Measurements from ENCODE around the gene KYAT1.

The KYAT1 gene

GRCh38 chr9:128829477-128830251, 52.1 kb downstream of the KYAT1 start, which contains the start of gene SPOUT1:
Gene SPOUT1, minus strand, starts transcription at chr9:128829794. Its CDS starts 14 bp downstream, at chr9:128829780.
- H3K27ac ChIP-seq (ENCODE audit: low read depth, low read length): peak within 1 kb of the TSS; percentile 41

DNA sequence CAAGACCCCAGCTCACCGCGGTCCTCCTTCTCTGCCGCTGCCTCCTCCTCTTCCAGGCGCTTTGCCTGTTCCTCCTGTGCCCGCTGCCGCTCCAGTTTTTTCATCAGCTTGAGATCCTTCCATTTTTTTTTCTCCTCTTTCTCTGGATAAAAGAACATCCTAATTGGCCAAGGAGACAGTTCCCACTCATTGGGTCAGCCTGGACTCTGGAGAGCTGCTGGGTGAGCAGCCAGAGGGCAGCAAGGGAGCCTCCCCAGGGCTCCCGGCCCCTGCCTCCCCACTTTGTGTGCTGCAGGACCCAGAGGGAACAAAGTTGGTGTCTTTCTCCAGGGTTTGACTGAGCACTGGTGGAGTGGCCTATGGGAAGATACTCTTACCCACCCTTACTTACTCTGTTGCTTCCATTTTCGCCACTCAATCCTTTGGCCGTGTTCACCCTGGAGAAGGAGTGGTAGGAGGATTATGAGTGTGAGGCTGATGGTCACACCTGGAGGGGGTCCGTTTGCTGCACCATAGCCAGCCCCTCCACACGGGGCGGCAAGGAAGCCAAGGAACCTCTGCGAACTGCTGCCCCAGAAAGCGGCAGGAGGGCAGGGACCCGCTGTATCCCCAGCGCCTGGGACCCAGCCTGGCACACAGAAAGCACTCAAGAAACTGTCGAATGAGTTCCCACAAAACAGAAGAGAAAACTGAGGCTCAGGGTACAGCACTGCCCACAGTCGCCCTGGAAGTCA, 52.9 kb downstream of the KYAT1 start:
- Histone ChIP-seq H3K27me3 (ENCODE audit: control insufficient read depth in 5 of 5, insufficient read depth in 4 of 5, low read length in 5 of 5) (no peaks in the 10 kb centered on the region), H3K4me1 (ENCODE audit: control insufficient read depth in 5 of 5, insufficient read depth in 5 of 5, low read length in 5 of 5) (peaks cover 0 to 21% (median 16%) of the 10 kb centered on the region in 5 donors), H3K4me3 (ENCODE audit: low read depth in 1 of 5, low read length in 5 of 5) (peak overlapping the region; percentile 65 to 95 (median 90)), H3K36me3 (ENCODE audit: control insufficient read depth in 5 of 5, insufficient read depth in 5 of 5, low read length in 5 of 5) (peaks cover 0 to 36% (median 34%) of the 10 kb centered on the region in 5 donors), H3K9ac (ENCODE audit: low read length in 5 of 5) (peak overlapping the region; percentile 16 to 94 (median 84)), H3K27ac (ENCODE audit: low read depth, low read length) (peak overlapping the region; percentile 41), H3K9me3 (ENCODE audit: control insufficient read depth in 5 of 5, low read length in 5 of 5) (no peaks in the 10 kb centered on the region)

More at GRCh38 chr9:128829477-128830251, 52.1 kb downstream of the KYAT1 start, which contains the start of gene SPOUT1:
- H3K9me3 ChIP-seq (ENCODE audit: control insufficient read depth in 5 of 5, low read length in 5 of 5): no peaks in the 10 kb centered on the region
- H3K36me3 ChIP-seq (ENCODE audit: control insufficient read depth in 5 of 5, insufficient read depth in 5 of 5, low read length in 5 of 5): peaks cover 0 to 28% (median 27%) of the 10 kb centered on the region in 5 donors
- peaks cover 0 to 21% (median 16%) of the 10 kb centered on the region in 5 donors for H3K4me1 ChIP-seq (ENCODE audit: control insufficient read depth in 5 of 5, insufficient read depth in 5 of 5, low read length in 5 of 5)
- no peaks in the 10 kb centered on the region for H3K27me3 ChIP-seq (ENCODE audit: control insufficient read depth in 5 of 5, insufficient read depth in 4 of 5, low read length in 5 of 5)
- peak within 1 kb of the TSS; percentile 75 to 95 (median 90) for H3K4me3 ChIP-seq (ENCODE audit: low read depth in 1 of 5, low read length in 5 of 5)
- H3K9ac ChIP-seq (ENCODE audit: low read length in 5 of 5): peak within 1 kb of the TSS; percentile 16 to 94 (median 84)

DNA sequence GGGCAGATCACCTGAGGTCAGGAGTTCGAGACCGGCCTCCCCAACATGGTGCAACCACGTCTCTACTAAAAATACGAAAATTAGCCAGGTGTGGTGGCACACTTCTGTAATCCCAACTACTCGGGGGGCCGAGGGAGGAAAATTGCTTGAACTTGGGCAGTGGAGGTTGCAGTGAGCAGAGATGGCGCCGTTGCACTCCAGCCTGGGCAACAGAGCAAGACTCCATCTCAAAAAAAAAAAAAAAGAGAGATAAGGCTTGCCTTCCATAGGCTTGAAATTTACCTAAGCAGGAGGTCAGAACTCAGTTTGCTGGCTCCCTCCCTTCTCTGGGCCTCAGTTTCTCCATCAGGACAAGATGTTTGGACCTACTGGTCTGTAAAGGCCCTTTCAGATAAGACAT, 53.5 kb downstream of the KYAT1 start:
- peak overlapping the region in 1 of 5 donors; percentile 86 for H3K9ac ChIP-seq (ENCODE audit: low read length in 5 of 5)
- H3K27me3 ChIP-seq (ENCODE audit: control insufficient read depth in 5 of 5, insufficient read depth in 4 of 5, low read length in 5 of 5): no peaks in the 10 kb centered on the region
- no peaks in the 10 kb centered on the region for H3K9me3 ChIP-seq (ENCODE audit: control insufficient read depth in 5 of 5, low read length in 5 of 5)
- H3K4me3 ChIP-seq (ENCODE audit: low read depth in 1 of 5, low read length in 5 of 5): no peak overlapping the region
- H3K27ac ChIP-seq (ENCODE audit: low read depth, low read length): no peak overlapping the region
- H3K4me1 ChIP-seq (ENCODE audit: control insufficient read depth in 5 of 5, insufficient read depth in 5 of 5, low read length in 5 of 5): peaks cover 0 to 21% (median 16%) of the 10 kb centered on the region in 5 donors
- H3K36me3 ChIP-seq (ENCODE audit: control insufficient read depth in 5 of 5, insufficient read depth in 5 of 5, low read length in 5 of 5): peaks cover 0 to 42% (median 41%) of the 10 kb centered on the region in 5 donors

DNA sequence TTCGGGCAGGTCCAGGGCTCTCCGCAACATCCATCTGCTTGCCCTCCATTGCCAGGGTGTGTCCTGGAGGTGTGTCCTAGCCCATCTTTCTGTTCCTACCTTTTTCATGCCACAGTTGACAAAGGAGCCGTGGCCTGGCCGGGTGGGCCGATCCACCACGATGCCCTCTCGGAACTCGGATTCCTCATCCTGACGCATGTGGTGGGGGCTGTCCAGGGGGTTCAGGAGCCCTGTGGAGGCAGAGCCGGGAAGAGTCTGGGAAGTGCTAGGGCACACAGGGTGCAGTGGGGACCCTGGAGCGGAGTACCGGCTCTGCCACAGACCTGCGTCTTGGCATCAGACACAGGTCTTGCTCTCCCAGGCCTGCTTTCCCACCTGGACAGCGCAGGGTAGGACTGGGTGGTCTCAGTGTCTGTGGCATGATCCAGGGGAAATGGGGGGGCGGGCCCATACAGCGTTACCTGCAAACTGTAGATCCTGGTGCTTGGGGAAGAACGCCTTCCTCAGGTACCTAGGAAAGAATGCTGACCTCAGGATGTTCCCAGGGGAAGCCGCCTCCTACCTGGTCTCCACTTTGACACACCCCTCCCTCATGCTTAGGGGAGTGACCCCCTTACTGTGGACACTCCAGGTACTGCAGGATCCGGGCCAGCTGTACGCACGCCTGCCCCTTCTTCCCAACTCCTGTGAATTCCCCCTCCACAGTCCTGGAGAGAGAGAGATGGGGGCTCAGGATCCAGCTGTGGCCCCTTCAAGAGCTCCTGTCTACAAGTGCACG, 55.6 kb downstream of the KYAT1 start:
- peaks cover 0 to 62% (median 60%) of the 10 kb centered on the region in 5 donors for H3K36me3 ChIP-seq (ENCODE audit: control insufficient read depth in 5 of 5, insufficient read depth in 5 of 5, low read length in 5 of 5)
- H3K4me3 ChIP-seq (ENCODE audit: low read depth in 1 of 5, low read length in 5 of 5): no peak overlapping the region

GRCh38 chr9:128824911-128825310, 56.8 kb downstream of the KYAT1 start:
- H3K4me3 ChIP-seq (ENCODE audit: low read depth in 1 of 5, low read length in 5 of 5): no peak overlapping the region
- no peak overlapping the region for H3K9ac ChIP-seq (ENCODE audit: low read length in 5 of 5)
- peaks cover 0 to 66% (median 63%) of the 10 kb centered on the region in 5 donors for H3K36me3 ChIP-seq (ENCODE audit: control insufficient read depth in 5 of 5, insufficient read depth in 5 of 5, low read length in 5 of 5)

More for the DNA sequence above, 55.6 kb downstream of the KYAT1 start:
- H3K27me3 ChIP-seq (ENCODE audit: control insufficient read depth in 5 of 5, insufficient read depth in 4 of 5, low read length in 5 of 5): no peaks in the 10 kb centered on the region
- H3K9me3 ChIP-seq (ENCODE audit: control insufficient read depth in 5 of 5, low read length in 5 of 5): no peaks in the 10 kb centered on the region
- H3K27ac ChIP-seq (ENCODE audit: low read depth, low read length): no peak overlapping the region
- no peak overlapping the region for H3K9ac ChIP-seq (ENCODE audit: low read length in 5 of 5)
- H3K4me1 ChIP-seq (ENCODE audit: control insufficient read depth in 5 of 5, insufficient read depth in 5 of 5, low read length in 5 of 5): peaks cover 0 to 21% (median 16%) of the 10 kb centered on the region in 5 donors

GRCh38 chr9:128823903-128824406, 57.8 kb downstream of the KYAT1 start:
- Histone ChIP-seq H3K36me3 (ENCODE audit: control insufficient read depth in 5 of 5, insufficient read depth in 5 of 5, low read length in 5 of 5) (peaks cover 0 to 66% (median 63%) of the 10 kb centered on the region in 5 donors), H3K4me1 (ENCODE audit: control insufficient read depth in 5 of 5, insufficient read depth in 5 of 5, low read length in 5 of 5) (peaks cover 6 to 23% (median 20%) of the 10 kb centered on the region in 5 donors), H3K9ac (ENCODE audit: low read length in 5 of 5) (no peak overlapping the region), H3K9me3 (ENCODE audit: control insufficient read depth in 5 of 5, low read length in 5 of 5) (no peaks in the 10 kb centered on the region), H3K4me3 (ENCODE audit: low read depth in 1 of 5, low read length in 5 of 5) (no peak overlapping the region), H3K27me3 (ENCODE audit: control insufficient read depth in 5 of 5, insufficient read depth in 4 of 5, low read length in 5 of 5) (no peaks in the 10 kb centered on the region), H3K27ac (ENCODE audit: low read depth, low read length) (no peak overlapping the region)

More at GRCh38 chr9:128824911-128825310, 56.8 kb downstream of the KYAT1 start:
- H3K27me3 ChIP-seq (ENCODE audit: control insufficient read depth in 5 of 5, insufficient read depth in 4 of 5, low read length in 5 of 5): no peaks in the 10 kb centered on the region
- peaks cover 0 to 21% (median 16%) of the 10 kb centered on the region in 5 donors for H3K4me1 ChIP-seq (ENCODE audit: control insufficient read depth in 5 of 5, insufficient read depth in 5 of 5, low read length in 5 of 5)
- H3K27ac ChIP-seq (ENCODE audit: low read depth, low read length): no peak overlapping the region
- no peaks in the 10 kb centered on the region for H3K9me3 ChIP-seq (ENCODE audit: control insufficient read depth in 5 of 5, low read length in 5 of 5)

- Histone ChIP-seq H3K27ac (ENCODE audit: low read depth, low read length) (no peak overlapping the region), H3K36me3 (ENCODE audit: control insufficient read depth in 5 of 5, insufficient read depth in 5 of 5, low read length in 5 of 5) (peaks cover 0 to 66% (median 63%) of the 10 kb centered on the region in 5 donors), H3K27me3 (ENCODE audit: control insufficient read depth in 5 of 5, insufficient read depth in 4 of 5, low read length in 5 of 5) (no peaks in the 10 kb centered on the region), H3K9me3 (ENCODE audit: control insufficient read depth in 5 of 5, low read length in 5 of 5) (no peaks in the 10 kb centered on the region), H3K4me1 (ENCODE audit: control insufficient read depth in 5 of 5, insufficient read depth in 5 of 5, low read length in 5 of 5) (peaks cover 6 to 21% (median 17%) of the 10 kb centered on the region in 5 donors), H3K4me3 (ENCODE audit: low read depth in 1 of 5, low read length in 5 of 5) (no peak overlapping the region), H3K9ac (ENCODE audit: low read length in 5 of 5) (no peak overlapping the region)
These were observed 58.3 kb downstream of the KYAT1 start for GRCh38 chr9:128823362-128823902.

- Histone ChIP-seq H3K36me3 (ENCODE audit: control insufficient read depth in 5 of 5, insufficient read depth in 5 of 5, low read length in 5 of 5) (peaks cover 0 to 66% (median 63%) of the 10 kb centered on the region in 5 donors), H3K27ac (ENCODE audit: low read depth, low read length) (no peak overlapping the region), H3K27me3 (ENCODE audit: control insufficient read depth in 5 of 5, insufficient read depth in 4 of 5, low read length in 5 of 5) (no peaks in the 10 kb centered on the region), H3K9me3 (ENCODE audit: control insufficient read depth in 5 of 5, low read length in 5 of 5) (peaks cover 0 to under 1% (median 0%) of the 10 kb centered on the region in 5 donors), H3K4me3 (ENCODE audit: low read depth in 1 of 5, low read length in 5 of 5) (no peak overlapping the region), H3K9ac (ENCODE audit: low read length in 5 of 5) (no peak overlapping the region), H3K4me1 (ENCODE audit: control insufficient read depth in 5 of 5, insufficient read depth in 5 of 5, low read length in 5 of 5) (peaks cover 6 to 21% (median 16%) of the 10 kb centered on the region in 5 donors)
These were observed 59.2 kb downstream of the KYAT1 start for GRCh38 chr9:128822407-128823042.
